ENCODE measurements around the gene FAM131C.
A peak's percentile ranks its signal among the peaks of the same experiment; 100 is the strongest.
"Not testable (repeated sequence)": the region's sequence is repeated elsewhere in the genome, so short reads cannot be mapped to it uniquely, and the experiment has no call there.

The FAM131C gene

GRCh38 chr1:16073490-16074119 lies at the start of gene FAM131C:
TSS of gene FAM131C (minus strand) at chr1:16073651. CDS start at chr1:16073442, 209 bp downstream.
- peak; percentile 15 for DNase-seq (ENCODE audit: low read depth)

GRCh38 chr1:16122916-16123315 lies 49.5 kb upstream of the FAM131C start:
- DNase-seq (ENCODE audit: low read depth) = peak; percentile 14

- DNase-seq (ENCODE audit: low read depth) = no peak
Observed at GRCh38 chr1:16122350-16122881, 49.0 kb upstream of the FAM131C start.

DNA sequence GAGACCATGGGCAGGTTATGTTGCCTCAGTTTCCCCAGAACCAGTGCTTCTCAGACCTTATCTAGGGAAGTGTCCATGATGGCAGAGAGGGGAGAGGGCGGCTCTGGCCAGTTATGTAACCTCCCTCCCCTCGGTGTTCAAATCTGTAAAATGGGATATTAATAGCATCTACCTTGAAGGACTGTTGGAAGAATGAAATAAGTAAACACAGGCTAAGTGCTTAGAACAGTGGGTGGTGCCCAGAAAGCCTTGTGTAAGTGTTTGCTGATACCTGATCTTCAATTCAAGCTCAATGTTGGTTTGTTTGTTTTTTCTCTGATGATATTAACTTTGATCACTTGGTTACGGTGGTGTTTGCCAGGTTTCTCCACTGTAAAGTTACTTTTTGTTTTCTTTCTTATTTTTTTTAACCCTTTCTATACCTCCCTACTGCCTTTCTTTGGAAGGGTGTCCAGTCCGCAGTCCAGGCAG lies 47.5 kb upstream of the FAM131C start:
- no peak for DNase-seq (ENCODE audit: low read depth)

DNA sequence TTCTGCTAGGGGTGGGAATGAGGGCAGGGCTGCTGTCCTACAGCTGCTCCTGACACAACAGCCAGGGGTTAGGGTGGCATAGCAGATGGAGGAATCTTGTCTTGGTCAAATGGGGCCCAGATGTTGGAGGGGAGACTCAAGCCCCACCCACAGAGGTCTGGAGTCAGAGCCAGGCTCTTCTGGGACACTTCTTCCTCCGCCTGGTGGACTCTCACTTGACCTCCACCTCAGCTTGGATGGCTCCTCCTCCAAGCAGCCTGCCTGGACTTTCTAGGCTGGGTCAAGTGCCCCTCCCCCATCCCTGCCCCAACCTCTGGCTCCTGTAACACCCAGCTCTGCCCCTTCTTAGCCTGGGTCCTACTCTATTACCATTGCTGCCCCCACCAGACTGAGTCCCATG lies 47.0 kb upstream of the FAM131C start:
- DNase-seq (ENCODE audit: low read depth) = no peak

- no peak for DNase-seq (ENCODE audit: low read depth)
Observed at GRCh38 chr1:16119926-16120325, 46.5 kb upstream of the FAM131C start.

DNA sequence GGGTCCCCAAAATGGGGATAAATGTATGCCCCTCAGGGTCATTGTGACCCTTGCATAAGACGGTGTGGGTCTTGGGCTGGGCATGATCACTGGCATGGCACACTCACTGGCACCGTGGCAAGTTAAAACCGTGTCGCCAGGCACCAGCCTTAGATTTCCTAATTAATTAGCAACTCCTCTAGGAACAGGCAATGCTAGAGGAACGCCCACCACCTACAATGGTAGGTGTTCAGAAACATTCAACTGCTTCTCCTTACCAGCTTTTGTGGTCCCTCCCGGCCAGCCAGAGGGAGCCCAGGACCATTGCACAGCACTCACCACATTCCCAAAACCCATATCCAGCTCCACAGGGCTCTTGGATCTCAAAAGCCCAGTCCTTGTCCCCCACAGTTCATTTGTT lies 46.1 kb upstream of the FAM131C start:
- DNase-seq (ENCODE audit: low read depth) = no peak

DNA sequence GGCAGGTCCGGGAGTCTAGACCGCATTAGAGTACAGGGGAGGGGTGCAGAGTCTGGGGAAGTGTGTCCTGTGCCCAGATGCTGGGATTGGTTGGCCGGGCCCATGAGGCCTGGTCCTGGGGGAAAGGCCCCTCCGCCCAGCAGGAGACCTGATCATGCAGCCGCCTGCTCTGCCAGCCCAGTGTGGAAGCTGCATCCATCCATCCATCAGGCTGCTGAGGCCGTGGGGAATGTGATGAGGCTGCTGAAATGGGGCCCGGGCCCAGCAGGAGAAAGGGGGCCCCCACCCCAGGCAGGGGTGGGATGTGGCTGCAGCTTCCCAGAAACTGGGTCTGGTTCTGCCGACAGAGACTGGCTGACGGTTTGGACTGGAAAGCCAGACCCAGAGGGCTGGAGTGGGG lies 45.3 kb upstream of the FAM131C start:
- DNase-seq (ENCODE audit: low read depth) = no peak

DNA sequence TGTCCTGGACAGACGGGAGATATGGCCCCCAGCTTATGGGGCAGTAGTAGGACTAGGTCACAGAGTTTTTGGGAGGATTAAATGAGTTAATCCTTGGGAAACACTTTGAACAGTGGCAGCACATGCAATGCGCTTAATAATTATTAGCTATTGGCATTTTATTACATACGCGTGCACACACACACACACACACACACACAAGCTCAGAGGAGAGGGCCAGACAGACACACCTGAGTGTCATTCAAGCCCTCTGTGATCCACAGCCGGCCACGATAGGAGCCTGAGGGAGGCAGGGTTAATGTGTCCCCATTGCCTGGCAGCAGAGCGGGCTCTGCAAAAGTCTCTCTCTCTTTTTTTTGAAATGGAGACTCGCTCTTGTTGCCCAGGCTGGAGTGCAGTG lies 44.5 kb upstream of the FAM131C start:
- DNase-seq (ENCODE audit: low read depth) = no peak

DNA sequence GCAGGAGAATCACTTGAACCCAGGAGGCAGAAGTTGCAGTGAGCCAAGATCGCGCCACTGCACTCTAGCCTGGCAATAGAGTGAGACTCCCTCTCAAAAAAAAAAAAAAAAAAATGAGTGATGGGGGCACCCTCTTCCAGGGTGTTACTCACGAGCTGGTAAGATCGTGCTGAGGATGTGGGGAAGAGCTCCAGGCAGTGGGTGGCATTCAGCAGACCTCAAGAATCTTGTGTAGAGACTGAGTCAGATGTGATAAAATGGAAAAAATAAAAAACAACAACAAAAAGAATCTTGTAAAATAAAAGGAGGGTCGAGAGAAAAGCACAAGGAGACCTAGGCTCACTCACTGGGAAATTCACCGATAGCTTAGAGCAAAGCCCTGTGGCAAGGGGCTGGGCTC lies 43.9 kb upstream of the FAM131C start:
- no peak for DNase-seq (ENCODE audit: low read depth)

DNA sequence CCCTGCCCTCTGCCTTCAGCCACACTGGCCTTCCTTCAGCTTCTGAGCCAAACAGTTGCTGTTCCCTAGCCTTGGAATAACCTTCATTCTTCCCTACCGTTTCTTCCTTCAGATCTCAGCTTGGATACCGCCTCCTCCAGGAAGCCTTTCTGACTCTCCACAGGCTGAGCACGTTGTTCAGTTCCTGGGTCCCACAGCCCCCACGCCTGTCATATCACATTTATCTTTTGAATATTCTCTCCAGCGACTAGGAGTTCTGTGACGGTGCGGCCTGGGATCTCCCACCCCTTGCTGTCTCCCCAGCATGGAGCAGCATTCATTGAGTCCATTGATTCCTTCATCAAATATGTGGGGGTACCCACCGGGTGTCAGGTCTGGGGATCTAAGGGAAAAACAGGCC lies 43.2 kb upstream of the FAM131C start:
- no peak for DNase-seq (ENCODE audit: low read depth)

GRCh38 chr1:16116002-16116401 lies 42.6 kb upstream of the FAM131C start:
- no peak for DNase-seq (ENCODE audit: low read depth)

DNA sequence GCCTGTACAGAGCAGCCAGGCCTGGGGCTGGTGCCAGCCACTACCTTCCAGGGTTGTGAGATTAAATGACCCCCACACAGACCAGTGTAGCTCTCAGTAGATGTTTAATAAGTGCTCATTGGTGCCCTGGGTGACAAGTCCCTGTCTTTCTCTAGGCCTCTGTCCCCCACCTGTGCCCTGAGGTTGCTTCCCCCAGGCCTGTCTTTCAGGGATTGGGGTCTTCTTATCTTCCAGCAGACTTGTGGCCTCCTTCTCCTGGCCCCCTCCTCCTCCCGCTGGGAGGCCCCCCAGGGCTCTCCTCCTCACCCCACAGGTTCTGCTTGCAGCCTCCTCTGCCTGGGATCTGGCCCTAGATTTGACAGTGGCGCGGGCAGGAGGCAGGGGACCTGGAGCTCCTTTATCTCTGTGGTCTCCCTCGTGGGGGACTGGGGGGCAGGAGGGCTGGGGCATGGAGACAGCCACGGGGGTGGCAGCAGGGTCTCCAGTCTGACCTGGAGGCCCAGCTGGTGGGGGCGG lies 42.1 kb upstream of the FAM131C start:
- DNase-seq (ENCODE audit: low read depth) = no peak

DNA sequence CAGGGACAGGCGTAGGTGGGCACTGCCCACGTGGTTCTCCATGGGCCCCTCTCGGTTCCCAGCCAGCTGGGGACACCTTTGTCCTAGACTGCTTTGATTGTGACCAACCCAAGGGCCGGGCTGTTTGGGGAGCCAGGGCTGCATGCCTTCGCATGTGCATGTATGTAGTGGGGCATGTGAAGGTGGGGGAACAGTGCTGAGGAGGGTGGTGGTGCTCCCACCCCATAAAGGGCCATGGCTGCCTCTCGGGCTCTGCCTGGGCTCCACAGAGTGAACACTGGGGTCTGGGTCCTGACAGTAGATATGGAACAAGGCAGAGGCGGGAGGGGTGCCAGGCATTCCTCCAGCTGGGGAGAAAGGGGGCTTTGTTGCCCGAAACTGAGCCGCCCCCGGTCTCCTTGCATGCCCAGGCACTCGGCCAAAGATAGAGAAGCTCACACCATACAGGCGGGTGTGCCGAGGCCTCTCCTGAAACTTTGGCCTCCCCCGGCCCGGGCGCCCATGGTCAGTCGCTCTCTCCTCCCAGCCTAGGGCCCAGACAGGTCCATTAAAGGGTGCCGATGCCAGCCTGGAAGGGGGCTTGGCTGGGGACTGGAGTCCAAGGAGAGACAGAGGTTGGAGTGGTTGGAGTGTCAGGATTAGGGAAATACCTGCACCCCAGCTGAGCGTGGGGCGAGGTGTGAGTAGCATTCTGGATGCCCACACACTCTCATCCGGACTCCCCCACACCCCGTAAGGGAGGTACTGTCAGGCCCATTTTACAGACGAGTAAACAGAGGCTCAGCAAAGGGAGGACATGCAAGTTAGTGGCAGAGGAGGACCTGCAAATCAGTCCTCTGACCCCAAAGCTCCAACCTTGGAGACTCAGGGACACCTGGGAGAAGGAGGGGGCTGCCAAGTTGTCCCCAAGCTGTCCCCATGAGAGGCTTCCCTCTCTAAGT lies 41.3 kb upstream of the FAM131C start:
- no peak for DNase-seq (ENCODE audit: low read depth)

- DNase-seq (ENCODE audit: low read depth) = no peak
Observed at GRCh38 chr1:16112596-16113555, 39.4 kb upstream of the FAM131C start.

DNA sequence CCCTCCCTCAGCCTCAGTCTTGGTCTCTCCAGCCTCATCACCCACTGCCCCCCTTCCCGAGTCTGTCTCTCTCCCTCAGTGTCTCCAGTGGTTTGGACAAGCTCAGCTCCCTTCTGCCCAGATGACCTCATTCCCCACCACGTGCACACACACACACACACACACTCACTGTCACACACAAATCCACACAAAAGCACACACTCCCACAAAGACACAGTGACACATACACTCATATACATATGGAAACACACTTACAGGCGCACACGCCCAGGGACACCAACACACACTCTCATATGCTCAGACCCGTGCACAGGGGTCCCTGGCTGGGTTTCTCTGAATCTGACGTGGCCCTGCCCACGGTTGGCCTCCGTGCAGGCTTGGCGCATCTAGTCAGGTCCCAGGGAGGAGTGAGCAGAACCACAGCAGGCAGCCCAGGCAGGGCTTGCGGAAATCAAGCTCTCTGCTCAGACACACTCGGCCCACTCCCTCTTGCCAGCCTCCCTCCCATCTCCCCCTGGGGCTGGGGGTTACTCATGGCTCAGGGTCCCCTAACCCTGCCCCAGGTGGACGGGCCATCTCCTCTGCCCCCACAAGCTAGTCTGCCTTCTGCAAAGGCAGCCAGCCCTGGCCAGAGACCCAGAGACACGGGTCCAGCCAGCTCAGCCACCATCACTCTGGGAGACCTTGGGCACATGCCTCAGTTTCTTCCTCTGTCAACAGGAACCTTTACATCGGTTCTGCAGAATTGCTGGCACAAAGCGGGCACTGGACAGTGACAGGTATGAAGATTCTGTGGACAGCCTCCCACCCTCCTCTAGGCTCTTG lies 38.5 kb upstream of the FAM131C start:
- no peak for DNase-seq (ENCODE audit: low read depth)

- no peak for DNase-seq (ENCODE audit: low read depth)
Observed at GRCh38 chr1:16110884-16111283, 37.4 kb upstream of the FAM131C start.

GRCh38 chr1:16110456-16110855 lies 37.0 kb upstream of the FAM131C start:
- no peak for DNase-seq (ENCODE audit: low read depth)

DNA sequence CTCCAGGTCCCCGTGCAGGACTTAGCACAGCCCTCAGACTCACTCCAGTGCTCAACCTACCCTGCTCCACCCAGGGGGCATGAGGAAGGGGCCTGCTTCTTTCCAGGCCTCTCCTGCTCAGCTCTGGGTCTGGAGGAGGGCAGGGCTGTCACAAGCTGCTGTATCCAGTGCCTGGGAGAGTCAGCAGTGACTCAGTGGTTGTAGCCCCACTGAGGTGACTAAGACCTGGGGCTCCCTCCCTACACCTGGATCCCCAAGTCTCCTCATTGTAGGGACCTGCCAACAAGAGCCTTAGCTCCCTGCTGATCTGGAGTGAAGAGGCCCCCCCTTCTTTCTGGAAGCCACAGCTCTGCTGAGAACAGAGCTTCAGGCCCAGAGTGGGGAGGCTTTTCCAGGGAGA lies 36.1 kb upstream of the FAM131C start:
- DNase-seq (ENCODE audit: low read depth) = no peak

- DNase-seq (ENCODE audit: low read depth) = not testable (repeated sequence)
Observed at GRCh38 chr1:16107039-16107438, 33.6 kb upstream of the FAM131C start.

GRCh38 chr1:16101623-16102022 lies 28.2 kb upstream of the FAM131C start:
- DNase-seq (ENCODE audit: low read depth) = no peak
